ENCODE measurements around the gene ANKRD42.
"Not testable (repeated sequence)": the region's sequence is repeated elsewhere in the genome, so short reads cannot be mapped to it uniquely, and the experiment has no call there.

The ANKRD42 gene

GRCh38 chr11:83205608-83206185, 12.2 kb downstream of the ANKRD42 start:
- no peak for DNase-seq (ENCODE audit: low read depth)
- no peak for TF ChIP-seq CTCF (IDR thresholded peaks at IDR 0.05; ENCODE audit: control insufficient read depth, extremely low read depth, insufficient read depth)
- H3K4me3 ChIP-seq (ENCODE audit: low read depth, low read length), result no peak overlapping the region

- H3K4me3 ChIP-seq (ENCODE audit: low read depth, low read length), result no peak overlapping the region
- no peak for TF ChIP-seq CTCF (IDR thresholded peaks at IDR 0.05; ENCODE audit: control insufficient read depth, extremely low read depth, insufficient read depth)
- no peak for DNase-seq (ENCODE audit: low read depth)
These were observed 12.7 kb downstream of the ANKRD42 start for GRCh38 chr11:83206221-83206620.

- DNase-seq (ENCODE audit: low read depth); H3K4me3 ChIP-seq (ENCODE audit: low read depth, low read length): not testable (repeated sequence)
These were observed 13.4 kb downstream of the ANKRD42 start for GRCh38 chr11:83206771-83207382.

- peak; percentile 54 for TF ChIP-seq CTCF (IDR thresholded peaks at IDR 0.05; ENCODE audit: control insufficient read depth, extremely low read depth, insufficient read depth)
- DNase-seq (ENCODE audit: low read depth), result no peak
- no peak overlapping the region for H3K4me3 ChIP-seq (ENCODE audit: low read depth, low read length)
These were observed 25.6 kb downstream of the ANKRD42 start for GRCh38 chr11:83219095-83219494.

- DNase-seq (ENCODE audit: low read depth), result no peak
- no peak for TF ChIP-seq CTCF (IDR thresholded peaks at IDR 0.05; ENCODE audit: control insufficient read depth, extremely low read depth, insufficient read depth)
- no peak overlapping the region for H3K4me3 ChIP-seq (ENCODE audit: low read depth, low read length)
These were observed 26.7 kb downstream of the ANKRD42 start for GRCh38 chr11:83220260-83220659.

- H3K4me3 ChIP-seq (ENCODE audit: low read depth, low read length), result no peak overlapping the region
- no peak for TF ChIP-seq CTCF (IDR thresholded peaks at IDR 0.05; ENCODE audit: control insufficient read depth, extremely low read depth, insufficient read depth)
- no peak for DNase-seq (ENCODE audit: low read depth)
These were observed 28.2 kb downstream of the ANKRD42 start for GRCh38 chr11:83221694-83222093.

- TF ChIP-seq CTCF (IDR thresholded peaks at IDR 0.05; ENCODE audit: control insufficient read depth, extremely low read depth, insufficient read depth), result no peak
- no peak for DNase-seq (ENCODE audit: low read depth)
- no peak overlapping the region for H3K4me3 ChIP-seq (ENCODE audit: low read depth, low read length)
These were observed 29.0 kb downstream of the ANKRD42 start for GRCh38 chr11:83222499-83222898.

Measured in LNCaP clone FGC (cell line).